ENCODE measurements around the gene RAB6A. TPM values are rescaled to one million over a fixed set of nuclear protein-coding genes. Genes with fewer than 3 reads are reported as not detected.

RAB6A gene
- total RNA-seq, 4 donors from 2014 or later = 49.0 to 232 (median 206) TPM

- WGBS, 2 donors (ENCODE audit: low coverage in 1 of 2) = 51 to 64% methylated on average over 1 of the region's 1 CpG
- H3K27me3 ChIP-seq = no peaks in the 10 kb centered on the region
- H3K4me3 ChIP-seq = no peak overlapping the region
- in situ Hi-C loops (cut with MboI; ENCODE audit: low pct_ligation_motif_present in 1 of 4, low pct_unique_long_range_greater_than_20kb in 1 of 4, low sequenced_read_pairs in 3 of 4) = no loop called here
- DNase-seq = no peak
- no peak for TF ChIP-seq POLR2A (IDR thresholded peaks at IDR 0.05)
- intact Hi-C loops (cut with DNase I; ENCODE audit: low total_unique reads) = no loop called here
- no peaks in the 10 kb centered on the region for H3K36me3 ChIP-seq
- H3K9me3 ChIP-seq = no peaks in the 10 kb centered on the region
- H3K4me1 ChIP-seq = peaks cover 5 to 23% (median 17%) of the 10 kb centered on the region in 4 donors
- no peak overlapping the region for H3K27ac ChIP-seq
Observed at GRCh38 chr11:73784734-73785133, 23.9 kb upstream of the RAB6A start.

- 58 to 80% methylated on average over 2 to 6 of the region's 6 CpGs for WGBS, 2 donors (ENCODE audit: low coverage in 1 of 2)
- no peak for DNase-seq
- Histone ChIP-seq H3K4me1 (peaks cover 5 to 23% (median 14%) of the 10 kb centered on the region in 4 donors), H3K4me3 (no peak overlapping the region), H3K9me3 (no peaks in the 10 kb centered on the region), H3K27me3 (no peaks in the 10 kb centered on the region), H3K27ac (no peak overlapping the region), H3K36me3 (no peaks in the 10 kb centered on the region)
- TF ChIP-seq POLR2AphosphoS5 (IDR thresholded peaks at IDR 0.05) (no peak), EP300 (IDR thresholded peaks at IDR 0.05; ENCODE audit: low read depth) (no peak), POLR2A (IDR thresholded peaks at IDR 0.05) (no peak)
- TF ChIP-seq, protein P1, sequence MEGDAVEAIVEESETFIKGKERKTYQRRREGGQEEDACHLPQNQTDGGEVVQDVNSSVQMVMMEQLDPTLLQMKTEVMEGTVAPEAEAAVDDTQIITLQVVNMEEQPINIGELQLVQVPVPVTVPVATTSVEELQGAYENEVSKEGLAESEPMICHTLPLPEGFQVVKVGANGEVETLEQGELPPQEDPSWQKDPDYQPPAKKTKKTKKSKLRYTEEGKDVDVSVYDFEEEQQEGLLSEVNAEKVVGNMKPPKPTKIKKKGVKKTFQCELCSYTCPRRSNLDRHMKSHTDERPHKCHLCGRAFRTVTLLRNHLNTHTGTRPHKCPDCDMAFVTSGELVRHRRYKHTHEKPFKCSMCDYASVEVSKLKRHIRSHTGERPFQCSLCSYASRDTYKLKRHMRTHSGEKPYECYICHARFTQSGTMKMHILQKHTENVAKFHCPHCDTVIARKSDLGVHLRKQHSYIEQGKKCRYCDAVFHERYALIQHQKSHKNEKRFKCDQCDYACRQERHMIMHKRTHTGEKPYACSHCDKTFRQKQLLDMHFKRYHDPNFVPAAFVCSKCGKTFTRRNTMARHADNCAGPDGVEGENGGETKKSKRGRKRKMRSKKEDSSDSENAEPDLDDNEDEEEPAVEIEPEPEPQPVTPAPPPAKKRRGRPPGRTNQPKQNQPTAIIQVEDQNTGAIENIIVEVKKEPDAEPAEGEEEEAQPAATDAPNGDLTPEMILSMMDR (IDR thresholded peaks at IDR 0.05) = no peak
- in situ Hi-C loops (cut with MboI; ENCODE audit: low pct_ligation_motif_present in 1 of 4, low pct_unique_long_range_greater_than_20kb in 1 of 4, low sequenced_read_pairs in 3 of 4) = no loop called here
- intact Hi-C loops (cut with DNase I; ENCODE audit: low total_unique reads) = no loop called here
Observed at GRCh38 chr11:73784080-73784634, 23.3 kb upstream of the RAB6A start.

- intact Hi-C loops (cut with DNase I; ENCODE audit: low total_unique reads) = no loop called here
- Histone ChIP-seq H3K4me1 (peaks cover 9 to 20% (median 13%) of the 10 kb centered on the region in 4 donors), H3K4me3 (no peak overlapping the region), H3K27ac (no peak overlapping the region), H3K36me3 (no peaks in the 10 kb centered on the region), H3K27me3 (no peaks in the 10 kb centered on the region), H3K9me3 (no peaks in the 10 kb centered on the region)
- DNase-seq = no peak
- 91 to 97% methylated on average over 5 of the region's 5 CpGs for WGBS, 2 donors (ENCODE audit: low coverage in 1 of 2)
- in situ Hi-C loops (cut with MboI; ENCODE audit: low pct_ligation_motif_present in 1 of 4, low pct_unique_long_range_greater_than_20kb in 1 of 4, low sequenced_read_pairs in 3 of 4) = no loop called here
- TF ChIP-seq, protein P1 (IDR thresholded peaks at IDR 0.05) = no peak
- no peak for TF ChIP-seq POLR2A (IDR thresholded peaks at IDR 0.05)
- TF ChIP-seq EP300 (IDR thresholded peaks at IDR 0.05; ENCODE audit: low read depth) = no peak
- no peak for TF ChIP-seq POLR2AphosphoS5 (IDR thresholded peaks at IDR 0.05)
Observed at GRCh38 chr11:73783483-73784020, 22.7 kb upstream of the RAB6A start.

- in situ Hi-C loops (cut with MboI; ENCODE audit: low pct_ligation_motif_present in 1 of 4, low pct_unique_long_range_greater_than_20kb in 1 of 4, low sequenced_read_pairs in 3 of 4) (no loop called here), intact Hi-C loops (cut with DNase I; ENCODE audit: low total_unique reads) (no loop called here)
- Histone ChIP-seq H3K27ac (no peak overlapping the region), H3K4me1 (peaks cover 4 to 10% (median 7%) of the 10 kb centered on the region in 4 donors), H3K4me3 (no peak overlapping the region), H3K27me3 (no peaks in the 10 kb centered on the region), H3K36me3 (no peaks in the 10 kb centered on the region), H3K9me3 (no peaks in the 10 kb centered on the region)
- DNase-seq = no peak
- TF ChIP-seq EP300 (IDR thresholded peaks at IDR 0.05; ENCODE audit: low read depth) (no peak), POLR2A (IDR thresholded peaks at IDR 0.05) (no peak), POLR2AphosphoS5 (IDR thresholded peaks at IDR 0.05) (no peak)
- TF ChIP-seq, protein P1 (IDR thresholded peaks at IDR 0.05) = no peak
- 91 to 96% methylated on average over 5 to 6 of the region's 6 CpGs for WGBS, 2 donors (ENCODE audit: low coverage in 1 of 2)
Observed at GRCh38 chr11:73781303-73781702, 20.4 kb upstream of the RAB6A start.
